NCI-H1417 treated with DMSO at 0.1 percent for 48 hours (cell line): ENCODE data around the gene FBXW7.
"Not testable (repeated sequence)": the region's sequence is repeated elsewhere in the genome, so short reads cannot be mapped to it uniquely, and the experiment has no call there.

Experiments used
- DNase-seq: peaks from one replicate; lab custom pipeline; 2025; lab: John Stamatoyannopoulos, UW

FBXW7 gene

DNA sequence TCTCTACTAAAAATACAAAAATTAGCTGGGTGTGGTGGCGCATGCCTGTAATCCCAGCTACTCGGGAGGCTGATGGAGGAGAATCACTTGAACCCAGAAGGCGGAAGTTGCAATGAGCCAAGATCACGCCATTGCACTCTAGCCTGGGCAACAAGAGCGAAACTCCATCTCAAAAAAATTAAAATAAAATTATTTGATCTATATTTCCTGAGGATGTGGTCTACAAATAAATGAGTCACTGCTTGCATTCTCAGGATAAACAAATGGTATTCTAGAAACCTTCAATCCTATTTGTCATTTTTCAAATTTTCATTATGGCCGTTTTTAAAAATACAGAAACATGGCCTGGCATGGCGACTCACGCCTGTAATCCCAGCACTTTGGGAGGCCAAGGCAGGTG lies 8.6 kb upstream of the FBXW7 start:
- DNase-seq = not testable (repeated sequence)

GRCh38 chr4:152540941-152541340 lies 5.0 kb upstream of the FBXW7 start:
- DNase-seq = no peak

DNA sequence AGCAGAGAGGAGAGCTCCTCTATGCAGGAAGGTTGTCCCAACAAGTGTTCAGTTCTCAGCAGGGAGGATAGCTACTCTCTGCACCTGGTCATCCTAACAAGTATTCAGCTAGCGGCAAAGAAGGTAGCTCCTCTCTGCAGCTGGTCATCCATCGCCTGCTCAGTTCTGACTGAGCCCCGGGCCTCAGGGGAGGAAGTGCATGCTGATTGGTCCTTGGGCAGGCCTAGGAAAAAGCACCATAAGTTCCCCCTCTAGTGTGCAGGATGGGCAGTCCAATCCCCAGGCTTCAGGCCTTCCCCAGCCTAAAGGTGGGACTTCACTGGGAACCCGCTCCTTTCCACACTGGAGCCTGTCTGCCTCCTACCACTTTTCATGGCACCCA lies 4.4 kb upstream of the FBXW7 start:
- DNase-seq = no peak

DNA sequence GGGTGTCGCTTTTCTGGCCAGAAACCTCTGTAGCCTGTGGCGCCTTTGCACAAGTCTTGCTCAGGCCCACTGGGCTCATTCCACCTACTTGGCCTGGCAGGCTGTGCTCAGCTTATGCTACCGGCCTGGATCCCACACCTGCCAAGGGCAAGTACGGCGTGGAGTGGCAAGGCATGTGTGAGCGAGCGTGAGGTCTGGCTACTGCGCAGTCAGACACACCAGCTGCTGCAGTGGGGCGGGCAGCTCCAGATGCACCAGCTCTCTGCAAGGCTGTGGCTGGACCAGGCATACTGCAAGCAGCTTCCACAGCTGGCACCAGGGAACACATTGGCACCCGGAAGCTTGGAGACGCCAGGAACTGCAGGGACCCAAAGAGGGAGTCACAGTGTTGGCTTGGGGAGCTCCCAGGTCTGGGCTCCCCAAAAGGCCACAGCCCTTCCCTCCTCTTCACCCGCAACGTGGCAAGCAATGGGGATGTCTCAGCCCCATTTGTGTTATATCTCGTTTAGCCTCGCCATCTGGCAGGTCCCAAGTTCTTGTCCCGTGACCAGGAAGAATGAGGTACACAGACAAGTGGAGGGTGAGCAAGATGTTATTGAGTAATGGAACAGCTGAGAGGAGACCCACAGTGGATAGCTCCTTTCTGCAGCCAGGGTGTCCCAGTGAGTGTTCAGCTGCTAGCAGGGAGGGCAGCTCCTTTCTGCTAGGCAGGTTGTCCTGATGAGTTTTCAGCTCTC lies 3.8 kb upstream of the FBXW7 start:
- DNase-seq = no peak

DNA sequence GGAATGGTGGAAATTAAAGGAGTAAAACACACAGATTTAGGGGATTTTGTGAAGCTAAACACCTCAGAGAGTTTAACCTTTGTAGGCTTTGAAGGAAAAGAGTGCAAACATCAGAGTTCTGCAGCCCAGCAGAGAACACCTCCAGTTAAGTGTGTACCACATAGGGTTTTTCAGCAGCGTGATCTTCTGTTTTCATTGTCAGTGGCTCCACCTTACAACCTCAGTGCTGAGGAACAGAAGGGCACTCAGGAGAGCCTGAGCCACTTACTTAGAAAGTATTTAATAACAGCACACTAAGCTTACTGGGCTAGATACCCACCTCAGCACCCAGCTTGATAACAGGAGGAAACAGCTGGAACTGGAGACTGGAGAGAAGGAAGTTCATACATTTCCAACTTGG lies 2.0 kb upstream of the FBXW7 start:
- DNase-seq = no peak

- no peak for DNase-seq
Observed at GRCh38 chr4:152536545-152537182, 772 bp upstream of the FBXW7 start.

DNA sequence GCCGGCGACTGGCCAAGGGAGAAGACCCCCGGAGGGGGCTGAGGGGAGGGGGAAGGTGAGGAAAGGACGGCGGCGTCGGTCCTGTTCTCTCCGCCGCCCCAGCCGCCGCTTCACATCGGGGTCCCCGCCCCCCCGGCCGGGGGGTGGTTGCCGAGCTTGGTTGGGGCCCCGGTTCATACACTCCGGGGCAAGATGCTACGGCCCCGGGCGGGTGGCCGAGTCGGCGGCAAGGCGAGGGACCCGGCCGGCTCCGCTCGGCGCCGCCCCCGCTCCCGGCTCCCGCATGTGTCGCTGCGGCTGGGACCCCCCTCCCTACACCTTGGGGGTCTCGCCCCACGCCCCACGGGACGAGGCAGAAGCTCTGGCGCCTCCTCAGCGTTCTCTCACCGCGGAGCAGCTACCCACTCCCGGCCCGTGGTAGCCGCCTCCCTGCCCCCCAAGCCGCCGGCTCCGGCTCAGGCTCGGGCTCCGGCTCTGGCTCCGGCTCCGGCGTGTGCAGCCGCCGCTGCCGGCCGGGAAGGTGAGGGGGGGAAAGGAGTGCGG lies 461 bp downstream of the FBXW7 start:
- DNase-seq = no peak

DNA sequence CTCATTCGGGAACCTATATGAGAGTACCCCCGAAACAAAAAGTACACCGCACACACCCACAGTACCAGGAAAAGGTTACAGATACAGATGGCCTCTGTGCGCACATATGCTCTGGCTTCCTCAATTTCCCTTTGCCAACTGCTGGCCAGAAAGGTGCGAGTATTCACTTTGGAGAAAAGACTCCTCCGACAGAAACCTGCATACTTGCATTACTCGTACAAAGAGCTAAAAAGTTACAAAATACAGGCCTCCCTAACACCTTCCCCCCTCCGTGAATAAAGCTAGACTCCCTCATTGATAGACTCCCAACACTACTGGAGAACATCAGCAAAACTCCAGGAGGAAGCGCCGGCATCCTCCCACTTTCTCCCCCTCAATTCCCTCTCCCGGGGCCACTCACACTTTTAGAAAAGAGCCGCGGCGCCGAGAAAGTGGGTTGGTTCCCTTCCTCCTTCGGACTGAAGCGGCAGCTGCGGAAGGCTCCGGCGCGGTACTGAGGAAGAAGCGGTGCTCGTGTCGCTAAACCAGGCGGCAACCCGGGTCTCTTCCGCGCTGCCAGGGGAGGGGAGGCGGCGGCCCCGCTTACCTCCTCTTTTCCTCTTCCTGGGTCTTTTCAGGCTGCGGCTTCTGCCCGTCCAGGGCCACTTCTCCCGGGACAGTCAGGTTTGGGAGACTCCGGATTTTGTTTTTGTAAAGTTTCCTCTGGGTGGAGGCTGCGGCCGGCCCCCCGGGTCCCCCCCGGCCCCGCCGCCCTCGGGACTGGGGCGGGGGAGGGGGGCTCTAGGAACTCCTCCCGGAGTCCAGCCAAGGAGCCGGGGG lies 1.1 kb downstream of the FBXW7 start:
- no peak for DNase-seq

GRCh38 chr4:152531479-152531878 lies 4.4 kb downstream of the FBXW7 start:
- DNase-seq = no peak

GRCh38 chr4:152530600-152530999 lies 5.3 kb downstream of the FBXW7 start:
- DNase-seq = no peak

- no peak for DNase-seq
Observed at GRCh38 chr4:152529880-152530279, 6.0 kb downstream of the FBXW7 start.

DNA sequence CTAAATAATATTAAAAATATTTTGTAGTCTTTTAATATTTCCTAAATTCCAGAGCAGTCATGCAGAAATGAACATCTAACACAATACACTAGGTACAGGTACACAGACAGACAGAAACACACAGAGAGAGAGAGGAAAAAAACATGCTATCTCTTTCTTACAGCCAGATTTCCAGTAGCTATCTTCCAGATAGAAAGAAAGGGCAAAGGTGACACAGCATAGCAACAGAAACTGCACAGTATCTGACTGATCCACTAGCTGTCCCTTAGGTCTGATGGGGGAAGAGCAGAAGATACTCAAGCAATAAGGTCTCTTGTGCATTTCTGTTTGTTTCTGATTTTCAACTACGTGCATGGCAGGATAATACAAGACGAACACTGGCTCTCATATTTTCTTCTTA lies 7.8 kb downstream of the FBXW7 start:
- DNase-seq = no peak

GRCh38 chr4:152525878-152526277 lies 10.0 kb downstream of the FBXW7 start:
- no peak for DNase-seq

GRCh38 chr4:152524427-152524826 lies 11.5 kb downstream of the FBXW7 start:
- no peak for DNase-seq

- no peak for DNase-seq
Observed at GRCh38 chr4:152523731-152524130, 12.2 kb downstream of the FBXW7 start.

- DNase-seq = no peak
Observed at GRCh38 chr4:152522754-152523153, 13.1 kb downstream of the FBXW7 start.

DNA sequence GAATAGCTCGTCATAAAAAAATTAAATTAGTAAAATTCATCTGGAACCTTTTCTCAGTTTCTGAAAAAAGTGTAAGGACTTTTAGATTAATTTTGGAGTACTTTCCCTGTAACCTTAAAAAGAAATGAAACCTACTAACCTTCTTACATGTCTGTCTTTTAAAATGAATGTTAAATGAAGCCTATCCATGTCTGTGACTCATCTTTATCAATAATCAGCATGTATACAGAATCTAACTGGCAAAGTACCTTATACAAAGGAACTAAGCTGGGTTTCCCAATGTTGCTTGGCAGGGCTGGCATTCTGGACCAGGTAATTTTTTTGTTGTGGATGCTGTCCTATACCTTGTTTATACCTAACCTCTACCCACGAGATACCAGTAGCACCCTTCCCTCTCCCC lies 13.6 kb downstream of the FBXW7 start:
- DNase-seq = no peak

DNA sequence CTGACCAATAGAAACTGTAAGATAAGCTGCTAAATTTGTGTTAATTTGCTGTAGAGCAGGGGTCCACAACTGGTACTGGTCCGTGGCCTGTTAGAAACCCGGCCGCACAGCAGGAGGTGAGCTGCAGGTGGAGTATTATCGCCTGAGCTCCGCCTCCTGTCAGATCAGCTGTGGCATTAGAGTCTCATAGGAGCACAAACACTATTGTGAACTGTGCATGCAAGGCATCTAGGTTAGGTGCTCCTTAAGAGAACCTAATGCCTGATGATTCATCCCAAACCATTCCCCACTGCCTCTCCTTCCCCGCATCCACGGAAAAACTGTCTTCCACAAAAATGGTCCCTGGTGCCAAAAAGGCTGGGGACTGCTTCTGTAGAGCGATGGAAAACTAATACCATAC lies 19.7 kb downstream of the FBXW7 start:
- no peak for DNase-seq

DNA sequence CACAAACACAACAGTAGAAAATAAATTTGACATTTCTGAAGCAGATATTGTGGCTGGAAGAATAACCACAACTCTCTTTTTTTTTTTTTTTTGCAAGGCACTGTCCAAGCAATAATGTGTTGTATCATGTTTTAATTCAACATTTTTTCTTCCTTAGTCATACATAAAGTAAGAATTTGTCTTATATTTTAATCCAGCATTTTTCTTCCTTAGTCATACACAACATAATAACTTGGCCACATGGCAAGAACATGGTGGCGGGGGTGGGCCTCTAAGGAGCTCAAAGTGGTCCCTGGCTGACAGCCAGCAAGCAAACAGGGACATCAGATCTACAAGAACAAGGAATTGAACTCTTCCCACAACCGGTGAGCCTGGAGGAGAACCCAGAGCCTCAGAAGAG lies 20.2 kb downstream of the FBXW7 start:
- no peak for DNase-seq

DNA sequence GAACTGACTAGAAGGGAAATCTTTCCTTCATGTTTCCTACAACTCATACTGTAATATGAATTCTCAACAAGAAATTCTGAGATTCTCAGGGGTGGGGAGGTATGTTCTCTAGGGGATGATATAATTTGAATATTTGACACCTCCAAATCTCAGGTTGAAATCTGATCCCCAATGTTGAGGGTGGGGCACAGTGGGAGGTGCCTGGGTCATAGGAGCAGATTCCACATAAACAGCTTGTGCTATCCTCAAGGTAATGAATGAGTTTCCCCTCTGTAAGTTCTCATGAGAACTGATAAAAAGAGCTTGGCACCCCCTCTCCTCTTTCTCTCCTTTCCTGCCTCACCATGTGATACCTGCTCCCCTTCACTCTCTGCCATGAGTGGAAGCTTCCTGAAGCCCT lies 21.5 kb downstream of the FBXW7 start:
- DNase-seq = no peak

DNA sequence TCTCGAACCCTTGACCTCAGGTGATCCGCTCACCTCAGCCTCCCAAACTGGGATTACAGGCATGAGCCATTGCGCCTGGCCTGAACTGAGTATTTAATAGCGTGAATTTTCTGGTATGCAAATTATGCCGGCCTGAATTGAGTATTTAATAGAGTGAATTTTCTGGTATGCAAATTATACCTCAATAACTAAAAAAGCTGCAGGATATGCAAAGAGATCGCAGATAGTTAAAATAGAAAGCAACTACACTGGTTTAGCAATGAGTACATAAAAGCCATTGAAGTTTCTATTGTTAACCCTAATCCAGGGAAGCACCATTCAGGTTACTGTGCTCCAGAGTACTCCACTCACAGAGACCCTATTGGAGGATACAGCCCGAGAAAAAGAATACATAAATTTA lies 22.8 kb downstream of the FBXW7 start:
- no peak for DNase-seq

GRCh38 chr4:152512483-152512882 lies 23.4 kb downstream of the FBXW7 start:
- DNase-seq = no peak
